ENCODE measurements around the gene ERC1. TPM values are rescaled to one million over a fixed set of nuclear protein-coding genes. Genes with fewer than 3 reads are reported as not detected.

Gene ERC1
- total and polyA plus RNA-seq, 2 experiments from 2014 or later, result 18.4 to 29.7 TPM

GRCh38 chr12:1054117-1054870 is 63.3 kb downstream of the ERC1 start:
- peaks cover 6% of the 10 kb centered on the region for H3K9me3 ChIP-seq (ENCODE audit: low read depth)
- 50% methylated on average over 6 of the region's 6 CpGs for WGBS (ENCODE audit: low lambda C conversion rate, missing lambda C conversion rate)
- no peaks in the 10 kb centered on the region for H3K36me3 ChIP-seq (replicated peaks; ENCODE audit: insufficient read depth, low read depth)
- peaks cover 3% of the 10 kb centered on the region for H4K20me1 ChIP-seq (ENCODE audit: insufficient read depth, poor library complexity, severe bottlenecking)
- H2AFZ ChIP-seq, result peak overlapping the region; percentile 0
- H3K4me3 ChIP-seq, result no peak overlapping the region
- H3K9me2 ChIP-seq (replicated peaks; ENCODE audit: insufficient read depth), result no peaks in the 10 kb centered on the region
- peaks cover 15% of the 10 kb centered on the region for H3K4me1 ChIP-seq (ENCODE audit: insufficient read depth)
- H3K27ac ChIP-seq, result peak overlapping the region; percentile 59
- peaks cover 41% of the 10 kb centered on the region for H3K79me2 ChIP-seq
- no peaks in the 10 kb centered on the region for H3K27me3 ChIP-seq
- peak; percentile 9 for DNase-seq (ENCODE audit: low spot score)
- H3K4me2 ChIP-seq, result peak overlapping the region; percentile 18
- no peak for TF ChIP-seq EZH2 (IDR thresholded peaks at IDR 0.05; ENCODE audit: borderline replicate concordance)
- TF ChIP-seq EZH2phosphoT487 (IDR thresholded peaks at IDR 0.05; ENCODE audit: low read depth, severe bottlenecking, unreplicated experiment), result no peak
- no peak for TF ChIP-seq CTCF (IDR thresholded peaks at IDR 0.05; ENCODE audit: poor library complexity)

- TF ChIP-seq EZH2phosphoT487 (IDR thresholded peaks at IDR 0.05; ENCODE audit: low read depth, severe bottlenecking, unreplicated experiment), result no peak
- TF ChIP-seq CTCF (IDR thresholded peaks at IDR 0.05; ENCODE audit: poor library complexity), result no peak
- TF ChIP-seq EZH2 (IDR thresholded peaks at IDR 0.05; ENCODE audit: borderline replicate concordance), result no peak
- no peak overlapping the region for H3K4me3 ChIP-seq
- H2AFZ ChIP-seq, result no peak overlapping the region
- H3K9me3 ChIP-seq (ENCODE audit: low read depth), result peaks cover 6% of the 10 kb centered on the region
- H3K4me1 ChIP-seq (ENCODE audit: insufficient read depth), result peaks cover 15% of the 10 kb centered on the region
- no peaks in the 10 kb centered on the region for H3K36me3 ChIP-seq (replicated peaks; ENCODE audit: insufficient read depth, low read depth)
- H3K27ac ChIP-seq, result no peak overlapping the region
- no peak overlapping the region for H3K4me2 ChIP-seq
- DNase-seq (ENCODE audit: low spot score), result no peak
- no peaks in the 10 kb centered on the region for H3K9me2 ChIP-seq (replicated peaks; ENCODE audit: insufficient read depth)
- H4K20me1 ChIP-seq (ENCODE audit: insufficient read depth, poor library complexity, severe bottlenecking), result peaks cover 3% of the 10 kb centered on the region
- H3K27me3 ChIP-seq, result no peaks in the 10 kb centered on the region
- peaks cover 45% of the 10 kb centered on the region for H3K79me2 ChIP-seq
- 58% methylated on average over 4 of the region's 4 CpGs for WGBS (ENCODE audit: low lambda C conversion rate, missing lambda C conversion rate)
Measured at GRCh38 chr12:1056390-1056789, 65.4 kb downstream of the ERC1 start.

GRCh38 chr12:1058423-1058822 is 67.4 kb downstream of the ERC1 start:
- WGBS (ENCODE audit: low lambda C conversion rate, missing lambda C conversion rate), result 100% methylated on average over 2 of the region's 2 CpGs
- peaks cover 3% of the 10 kb centered on the region for H4K20me1 ChIP-seq (ENCODE audit: insufficient read depth, poor library complexity, severe bottlenecking)
- H3K4me3 ChIP-seq, result peak overlapping the region; percentile 7
- H3K36me3 ChIP-seq (replicated peaks; ENCODE audit: insufficient read depth, low read depth), result no peaks in the 10 kb centered on the region
- H3K27me3 ChIP-seq, result no peaks in the 10 kb centered on the region
- no peak overlapping the region for H3K4me2 ChIP-seq
- peaks cover 56% of the 10 kb centered on the region for H3K79me2 ChIP-seq
- no peak for DNase-seq (ENCODE audit: low spot score)
- H2AFZ ChIP-seq, result no peak overlapping the region
- H3K9me2 ChIP-seq (replicated peaks; ENCODE audit: insufficient read depth), result no peaks in the 10 kb centered on the region
- H3K4me1 ChIP-seq (ENCODE audit: insufficient read depth), result peaks cover 9% of the 10 kb centered on the region
- H3K27ac ChIP-seq, result no peak overlapping the region
- H3K9me3 ChIP-seq (ENCODE audit: low read depth), result peaks cover 7% of the 10 kb centered on the region
- no peak for TF ChIP-seq EZH2phosphoT487 (IDR thresholded peaks at IDR 0.05; ENCODE audit: low read depth, severe bottlenecking, unreplicated experiment)
- no peak for TF ChIP-seq EZH2 (IDR thresholded peaks at IDR 0.05; ENCODE audit: borderline replicate concordance)
- no peak for TF ChIP-seq CTCF (IDR thresholded peaks at IDR 0.05; ENCODE audit: poor library complexity)

Data from hepatocyte (in vitro differentiated cells).